GM19455 (cell line): ENCODE data around the gene SMIM31.

ENCODE experiments used
- ATAC-seq: cut with Tn5 transposase; IDR thresholded peaks from one replicate; pipeline ENCODE4 v1.9.1; 2021; ENCODE audit not compliant: unreplicated experiment

SMIM31 gene

GRCh38 chr4:164753873-164754488 lies at the start of gene SMIM31:
SMIM31 (plus strand) TSS chr4:164754131; CDS start chr4:164770444, 16,313 bp downstream.
- ATAC-seq: no peak

- ATAC-seq: no peak
Measured at GRCh38 chr4:164706675-164707074, 47.3 kb upstream of the SMIM31 start.

GRCh38 chr4:164716901-164717300 lies 37.0 kb upstream of the SMIM31 start:
- ATAC-seq: no peak

GRCh38 chr4:164718827-164719226 lies 35.1 kb upstream of the SMIM31 start:
- ATAC-seq: no peak

- ATAC-seq: no peak
Measured at GRCh38 chr4:164725066-164725465, 28.9 kb upstream of the SMIM31 start.

GRCh38 chr4:164730705-164731393 lies 23.1 kb upstream of the SMIM31 start:
- ATAC-seq: no peak

- ATAC-seq: peak; percentile 60
Measured at GRCh38 chr4:164731827-164732474, 22.0 kb upstream of the SMIM31 start.

- ATAC-seq: peak; percentile 60
Measured at GRCh38 chr4:164734484-164734883, 19.4 kb upstream of the SMIM31 start.

- ATAC-seq: no peak
Measured at GRCh38 chr4:164748375-164748774, 5.6 kb upstream of the SMIM31 start.

GRCh38 chr4:164755432-164755831 lies 1.5 kb downstream of the SMIM31 start:
- ATAC-seq: no peak

- no peak for ATAC-seq
Measured at GRCh38 chr4:164756686-164757085, 2.8 kb downstream of the SMIM31 start.

- no peak for ATAC-seq
Measured at GRCh38 chr4:164761241-164761640, 7.3 kb downstream of the SMIM31 start.

- ATAC-seq: no peak
Measured at GRCh38 chr4:164761746-164762275, 7.9 kb downstream of the SMIM31 start.

GRCh38 chr4:164765096-164765495 lies 11.2 kb downstream of the SMIM31 start:
- ATAC-seq: no peak

GRCh38 chr4:164765833-164766232 lies 11.9 kb downstream of the SMIM31 start:
- ATAC-seq: no peak

- no peak for ATAC-seq
Measured at GRCh38 chr4:164768516-164768915, 14.6 kb downstream of the SMIM31 start.

- no peak for ATAC-seq
Measured at GRCh38 chr4:164770010-164770724, 16.2 kb downstream of the SMIM31 start.

GRCh38 chr4:164771088-164771487 lies 17.2 kb downstream of the SMIM31 start:
- no peak for ATAC-seq

- no peak for ATAC-seq
Measured at GRCh38 chr4:164772076-164772475, 18.1 kb downstream of the SMIM31 start.

GRCh38 chr4:164779080-164779479 lies 25.1 kb downstream of the SMIM31 start:
- ATAC-seq: no peak

GRCh38 chr4:164779811-164780216 lies 25.9 kb downstream of the SMIM31 start:
- ATAC-seq: peak; percentile 80
